ENCODE measurements around the gene SLC6A6. TPM values are rescaled to one million over a fixed set of nuclear protein-coding genes. Genes with fewer than 3 reads are reported as not detected.

SLC6A6 gene
- total and polyA plus RNA-seq, 11 donors, result 9.1 to 121 (median 34.9) TPM

- Histone ChIP-seq H3K4me1 (peaks cover 5 to 40% (median 8%) of the 10 kb centered on the region in 12 donors), H3K9me3 (no peaks in the 10 kb centered on the region), H3K27me3 (peaks cover 0 to 21% (median 0%) of the 10 kb centered on the region in 9 donors), H3K36me3 (peaks cover 0 to 84% (median 52%) of the 10 kb centered on the region in 9 donors), H3K4me3 (no peak overlapping the region), H3K27ac (no peak overlapping the region)
- WGBS, 4 donors, result 94 to 100% (median 98%) methylated on average over 1 of the region's 1 CpG
- intact Hi-C loops (cut with DNase I), result no loop called here
- TF ChIP-seq POLR2A (IDR thresholded peaks at IDR 0.05), result no peak
- TF ChIP-seq CTCF (IDR thresholded peaks at IDR 0.05), result no peak
- ATAC-seq (no peak), DNase-seq (no peak)
These were observed 44.7 kb downstream of the SLC6A6 start for GRCh38 chr3:14446988-14447570.

GRCh38 chr3:14448063-14448462, 45.7 kb downstream of the SLC6A6 start:
- H3K27me3 ChIP-seq, result peaks cover 0 to 21% (median 0%) of the 10 kb centered on the region in 9 donors
- WGBS, 4 donors, result 87 to 98% (median 96%) methylated on average over 4 of the region's 4 CpGs
- intact Hi-C loops (cut with DNase I), result no loop called here
- no peaks in the 10 kb centered on the region for H3K9me3 ChIP-seq
- no peak for ATAC-seq
- no peak for DNase-seq
- peaks cover 0 to 90% (median 52%) of the 10 kb centered on the region in 9 donors for H3K36me3 ChIP-seq
- H3K4me1 ChIP-seq, result peaks cover 12 to 42% (median 17%) of the 10 kb centered on the region in 12 donors
- H3K4me3 ChIP-seq, result no peak overlapping the region
- TF ChIP-seq CTCF (IDR thresholded peaks at IDR 0.05) (no peak), POLR2A (IDR thresholded peaks at IDR 0.05) (no peak)
- no peak overlapping the region for H3K27ac ChIP-seq

- 88 to 92% (median 89%) methylated on average over 15 of the region's 15 CpGs for WGBS, 4 donors
These were observed 46.6 kb downstream of the SLC6A6 start for GRCh38 chr3:14448756-14449727.

More at GRCh38 chr3:14448756-14449727, 46.6 kb downstream of the SLC6A6 start:
- no peaks in the 10 kb centered on the region for H3K9me3 ChIP-seq
- ATAC-seq (no peak), DNase-seq (no peak)
- H3K36me3 ChIP-seq, result peaks cover 0 to 88% (median 44%) of the 10 kb centered on the region in 9 donors
- H3K4me1 ChIP-seq, result peaks cover 19 to 52% (median 26%) of the 10 kb centered on the region in 12 donors
- peaks cover 0 to 21% (median 0%) of the 10 kb centered on the region in 9 donors for H3K27me3 ChIP-seq
- no peak overlapping the region for H3K4me3 ChIP-seq
- intact Hi-C loops (cut with DNase I), result no loop called here
- no peak for TF ChIP-seq POLR2A (IDR thresholded peaks at IDR 0.05)
- no peak for TF ChIP-seq CTCF (IDR thresholded peaks at IDR 0.05)
- H3K27ac ChIP-seq, result no peak overlapping the region
